CD4-positive, alpha-beta T cell treated with Interleukin-10 for 1 hour (primary cell): Measurements from ENCODE around the gene FFAR2.

Source experiments
- DNase-seq: peaks from one replicate; pipeline ENCODE4 v3.0.0-alpha.2; 2020

The FFAR2 gene

DNA sequence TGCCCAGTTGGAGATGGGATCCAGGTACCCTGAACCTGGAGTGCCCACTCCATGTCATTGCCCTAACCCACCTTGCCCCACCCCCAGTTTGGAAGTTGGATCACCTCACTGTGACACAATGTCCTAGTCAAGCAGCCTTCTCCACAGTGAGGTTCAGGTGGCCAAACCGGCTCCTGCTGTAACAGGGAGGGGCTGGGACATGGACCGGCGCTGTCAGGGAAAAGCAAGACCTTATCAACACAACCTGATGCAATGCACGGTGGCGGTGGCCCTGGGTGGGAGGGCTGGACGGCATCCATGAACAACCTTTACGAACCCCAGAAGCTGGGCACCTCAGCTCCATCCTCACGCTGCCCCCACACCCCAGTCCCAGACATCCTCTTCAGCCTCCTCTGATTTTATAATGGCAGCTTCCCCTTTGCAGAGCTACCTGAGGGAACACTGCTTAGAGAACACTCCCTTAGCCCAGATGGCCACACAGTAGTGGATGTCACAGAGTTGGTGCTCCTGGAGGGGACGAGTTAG lies 43.8 kb downstream of the FFAR2 start:
- no peak for DNase-seq

- DNase-seq, result no peak
Measured at GRCh38 chr19:35493971-35494370, 45.9 kb downstream of the FFAR2 start.

- DNase-seq, result peak; percentile 72
Measured at GRCh38 chr19:35495107-35496064, 47.3 kb downstream of the FFAR2 start.

GRCh38 chr19:35497406-35497805 lies 49.3 kb downstream of the FFAR2 start:
- no peak for DNase-seq

GRCh38 chr19:35498220-35498619 lies 50.2 kb downstream of the FFAR2 start:
- no peak for DNase-seq

DNA sequence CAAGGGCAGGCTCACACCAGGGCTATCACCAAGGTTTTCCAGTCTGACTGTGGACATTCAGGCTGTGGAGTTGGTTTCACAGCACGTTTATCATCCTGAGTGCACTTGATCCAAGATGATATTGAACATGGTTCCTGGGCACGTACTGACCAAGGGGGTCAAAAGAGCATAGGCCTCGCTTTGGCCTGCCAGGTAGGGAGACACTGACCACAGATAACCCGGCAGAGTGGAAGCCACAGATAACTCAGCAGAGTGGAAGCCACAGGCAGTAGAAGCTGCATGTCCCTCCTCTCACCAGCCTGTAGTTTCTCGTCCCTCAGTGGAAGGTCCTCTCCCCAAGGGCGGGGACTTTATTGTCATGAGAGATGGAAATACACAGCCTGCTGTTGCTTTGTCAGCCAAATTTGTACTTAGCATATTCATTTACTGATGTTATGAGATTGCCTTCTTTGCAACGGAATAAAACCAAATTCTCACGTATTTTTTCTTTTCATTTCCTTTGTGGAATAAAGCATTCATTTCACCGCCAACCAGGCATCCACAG lies 51.0 kb downstream of the FFAR2 start:
- no peak for DNase-seq

DNA sequence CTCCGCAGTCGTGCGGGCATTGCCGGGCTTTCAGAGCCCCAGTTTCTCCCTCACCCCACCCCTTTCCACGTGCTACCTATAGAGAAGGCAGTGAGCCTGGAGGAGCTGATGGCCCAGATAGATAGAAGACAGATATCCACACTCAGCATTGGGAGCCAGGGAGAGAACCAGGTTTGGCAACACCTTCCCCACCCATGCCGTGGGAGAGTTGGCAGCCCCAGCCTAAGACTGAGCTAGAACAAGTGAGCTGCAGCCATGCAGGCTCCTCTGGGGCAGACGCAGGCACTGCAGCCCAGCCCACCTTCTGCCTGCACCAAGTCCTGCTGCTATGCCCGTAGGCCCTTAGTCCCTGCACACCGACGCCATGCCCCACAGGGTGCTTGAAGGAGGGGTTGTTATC lies 52.6 kb downstream of the FFAR2 start:
- no peak for DNase-seq
